ENCODE measurements around the gene ZBTB7C. TPM values are rescaled to one million over a fixed set of nuclear protein-coding genes. Genes with fewer than 3 reads are reported as not detected.

Gene ZBTB7C
- total and polyA plus RNA-seq, 2 of the 4 experiments (the other 2 are of a cell fraction) = not detected

- Histone ChIP-seq H3K9me1 (ENCODE audit: insufficient read depth, low read length) (no peaks in the 10 kb centered on the region), H3K56ac (ENCODE audit: extremely low read depth, insufficient read depth, low read length) (no peak overlapping the region), H2BK15ac (ENCODE audit: low read depth, low read length) (no peak overlapping the region), H4K91ac (ENCODE audit: insufficient read depth, low read depth, low read length) (no peak overlapping the region), H2BK5ac (ENCODE audit: low read depth, low read length, poor library complexity, severe bottlenecking) (no peak overlapping the region), H3K36me3 (ENCODE audit: control insufficient read depth, insufficient read depth, low read length) (no peaks in the 10 kb centered on the region), H3K9ac (ENCODE audit: low read depth, low read length) (no peak overlapping the region), H2AFZ (replicated peaks; ENCODE audit: low read length, poor library complexity) (no peak overlapping the region), H3K9me3 (ENCODE audit: control insufficient read depth, insufficient read depth, low read length) (no peaks in the 10 kb centered on the region), H4K5ac (ENCODE audit: low read depth, low read length) (no peak overlapping the region), H3K27ac (ENCODE audit: insufficient read depth, low read length) (no peak overlapping the region), H3K18ac (ENCODE audit: low read depth, low read length) (no peak overlapping the region), H3K14ac (replicated peaks; ENCODE audit: low read depth, low read length) (no peak overlapping the region), H3K4me3 (ENCODE audit: insufficient read depth, low read depth, low read length) (no peak overlapping the region), H4K20me1 (ENCODE audit: insufficient read depth, low read length) (no peaks in the 10 kb centered on the region), H3K27me3 (ENCODE audit: control insufficient read depth, insufficient read depth, low read length) (peaks cover 38% of the 10 kb centered on the region), H2AK9ac (replicated peaks; ENCODE audit: low read depth, low read length, poor library complexity) (no peak overlapping the region), H3K4me1 (ENCODE audit: control insufficient read depth, insufficient read depth, low read length) (no peaks in the 10 kb centered on the region), H3K4me2 (ENCODE audit: low read depth, low read length) (no peak overlapping the region), H3K79me1 (ENCODE audit: low read depth in 1 of 2, low read length in 2 of 2) (no peaks in the 10 kb centered on the region), H3K4ac (ENCODE audit: low read depth, low read length) (no peak overlapping the region), H2AK5ac (ENCODE audit: low read depth, low read length) (no peak overlapping the region), H2BK20ac (ENCODE audit: low read depth, low read length) (no peak overlapping the region), H2BK120ac (ENCODE audit: low read depth, low read length) (no peak overlapping the region), H3K23ac (ENCODE audit: low read depth, low read length) (no peak overlapping the region), H4K8ac (ENCODE audit: low read depth in 2 of 2, low read length in 2 of 2) (no peak overlapping the region)
- DNase-seq = no peak
- no TSS peak for BruUV-seq (replicated peaks)
- WGBS, 2 experiments (ENCODE audit: extremely low coverage in 2 of 2, insufficient read length in 1 of 2) = no CpG with 5 or more reads among the region's 5 CpGs
- in situ Hi-C loops (cut with MboI; ENCODE audit: low sequenced_read_pairs) (no loop called here), intact Hi-C loops (cut with micrococcal nuclease) (no loop called here), dilution Hi-C loops (cut with HindIII; ENCODE audit: low sequenced_read_pairs, unreplicated experiment) (no loop called here)
- CTCF ChIA-PET = no interaction called here
- ATAC-seq (ENCODE audit: low read depth) = no peak
- POLR2A ChIA-PET (ENCODE audit: unreplicated experiment) = no interaction called here
- no peak for TF ChIP-seq SMC3 (IDR thresholded peaks at IDR 0.05; ENCODE audit: low read depth, low read length)
- no peak for TF ChIP-seq CEBPB (IDR thresholded peaks at IDR 0.05; ENCODE audit: low read depth, low read length)
- no peak for TF ChIP-seq MAZ (IDR thresholded peaks at IDR 0.05; ENCODE audit: borderline replicate concordance, low read depth, low read length)
- TF ChIP-seq POLR2A (IDR thresholded peaks at IDR 0.05; ENCODE audit: low read depth, low read length) = no peak
- TF ChIP-seq, protein P1, sequence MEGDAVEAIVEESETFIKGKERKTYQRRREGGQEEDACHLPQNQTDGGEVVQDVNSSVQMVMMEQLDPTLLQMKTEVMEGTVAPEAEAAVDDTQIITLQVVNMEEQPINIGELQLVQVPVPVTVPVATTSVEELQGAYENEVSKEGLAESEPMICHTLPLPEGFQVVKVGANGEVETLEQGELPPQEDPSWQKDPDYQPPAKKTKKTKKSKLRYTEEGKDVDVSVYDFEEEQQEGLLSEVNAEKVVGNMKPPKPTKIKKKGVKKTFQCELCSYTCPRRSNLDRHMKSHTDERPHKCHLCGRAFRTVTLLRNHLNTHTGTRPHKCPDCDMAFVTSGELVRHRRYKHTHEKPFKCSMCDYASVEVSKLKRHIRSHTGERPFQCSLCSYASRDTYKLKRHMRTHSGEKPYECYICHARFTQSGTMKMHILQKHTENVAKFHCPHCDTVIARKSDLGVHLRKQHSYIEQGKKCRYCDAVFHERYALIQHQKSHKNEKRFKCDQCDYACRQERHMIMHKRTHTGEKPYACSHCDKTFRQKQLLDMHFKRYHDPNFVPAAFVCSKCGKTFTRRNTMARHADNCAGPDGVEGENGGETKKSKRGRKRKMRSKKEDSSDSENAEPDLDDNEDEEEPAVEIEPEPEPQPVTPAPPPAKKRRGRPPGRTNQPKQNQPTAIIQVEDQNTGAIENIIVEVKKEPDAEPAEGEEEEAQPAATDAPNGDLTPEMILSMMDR (conservative IDR thresholded peaks at IDR 0.05; ENCODE audit: low read depth, low read length) = no peak
- no peak for TF ChIP-seq USF2 (IDR thresholded peaks at IDR 0.05; ENCODE audit: low read depth, low read length)
- no peak for TF ChIP-seq BHLHE40 (IDR thresholded peaks at IDR 0.05; ENCODE audit: low read depth, low read length)
- no peak for TF ChIP-seq RCOR1 (IDR thresholded peaks at IDR 0.05; ENCODE audit: insufficient replicate concordance, low read length)
- no peak for TF ChIP-seq MAFK (IDR thresholded peaks at IDR 0.05; ENCODE audit: low read depth, low read length)
- TF ChIP-seq MXI1 (IDR thresholded peaks at IDR 0.05; ENCODE audit: borderline replicate concordance, low read depth, low read length) = no peak
- no peak for TF ChIP-seq CHD1 (IDR thresholded peaks at IDR 0.05; ENCODE audit: low read depth, low read length)
- no peak for TF ChIP-seq FOS (IDR thresholded peaks at IDR 0.05; ENCODE audit: low read depth, low read length)
- TF ChIP-seq RAD21 (IDR thresholded peaks at IDR 0.05; ENCODE audit: low read length) = no peak
- TF ChIP-seq, protein P2, sequence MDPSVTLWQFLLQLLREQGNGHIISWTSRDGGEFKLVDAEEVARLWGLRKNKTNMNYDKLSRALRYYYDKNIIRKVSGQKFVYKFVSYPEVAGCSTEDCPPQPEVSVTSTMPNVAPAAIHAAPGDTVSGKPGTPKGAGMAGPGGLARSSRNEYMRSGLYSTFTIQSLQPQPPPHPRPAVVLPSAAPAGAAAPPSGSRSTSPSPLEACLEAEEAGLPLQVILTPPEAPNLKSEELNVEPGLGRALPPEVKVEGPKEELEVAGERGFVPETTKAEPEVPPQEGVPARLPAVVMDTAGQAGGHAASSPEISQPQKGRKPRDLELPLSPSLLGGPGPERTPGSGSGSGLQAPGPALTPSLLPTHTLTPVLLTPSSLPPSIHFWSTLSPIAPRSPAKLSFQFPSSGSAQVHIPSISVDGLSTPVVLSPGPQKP (IDR thresholded peaks at IDR 0.05; ENCODE audit: borderline replicate concordance, low read depth, low read length) = no peak
- TF ChIP-seq RFX5 (IDR thresholded peaks at IDR 0.05; ENCODE audit: low read depth, low read length) = no peak
- TF ChIP-seq NFE2L2 (IDR thresholded peaks at IDR 0.05; ENCODE audit: low read depth, low read length) = no peak
Observed at GRCh38 chr18:48393170-48393569, 16.0 kb downstream of the ZBTB7C start.
